Breast epithelium (tissue), 3 donors: ENCODE data around the gene SNX11.

Experiments
- CTCF ChIP-seq, 3 donors: fragments of 450-650 bp; IDR thresholded peaks; one replicate each; pipeline ENCODE4 v1.5.1; 2016 to 2017; ENCODE audit warnings: antibody characterized with exemption in 3 of 3, mild to moderate bottlenecking in 3 of 3, moderate library complexity in 3 of 3
- POLR2AphosphoS5 ChIP-seq, 3 donors: sonication (generic); formaldehyde crosslinking; IDR thresholded peaks; one replicate each; pipeline ENCODE4 v1.6.1; 2017; ENCODE audit warnings: antibody characterized with exemption in 3 of 3

- no peak for TF ChIP-seq POLR2AphosphoS5 (IDR thresholded peaks at IDR 0.05)
- no peak for TF ChIP-seq CTCF (IDR thresholded peaks at IDR 0.05)
Measured at GRCh38 chr17:48123111-48123510, 15.5 kb downstream of the SNX11 start.
